ENCODE data around the gene REST. TPM values are rescaled to one million over a fixed set of nuclear protein-coding genes. Genes with fewer than 3 reads are reported as not detected.

REST gene
- total and polyA plus RNA-seq, 2 of the 8 experiments (the other 6 are each of a cell fraction or from before 2014, with no cell fraction given) = 10.2 to 66.3 TPM

- TF ChIP-seq EZH2 (IDR thresholded peaks at IDR 0.05; ENCODE audit: low read depth, low read length, severe bottlenecking) (no peak), SIRT6 (IDR thresholded peaks at IDR 0.05; ENCODE audit: low read length) (no peak), PHF8 (conservative IDR thresholded peaks at IDR 0.05; ENCODE audit: low read depth, low read length) (no peak), JUN (IDR thresholded peaks at IDR 0.05; ENCODE audit: low read depth, low read length) (no peak), TAF1 (IDR thresholded peaks at IDR 0.05; ENCODE audit: low read depth, low read length) (no peak), JUND (IDR thresholded peaks at IDR 0.05; ENCODE audit: low read length) (no peak), TAF7 (optimal IDR thresholded peaks at IDR 0.05; ENCODE audit: borderline replicate concordance, low read depth, low read length) (no peak), HDAC6 (IDR thresholded peaks at IDR 0.05; ENCODE audit: low read depth, low read length) (no peak)
Measured at GRCh38 chr4:56973336-56973735, 65.6 kb downstream of the REST start (continued).

Data from H1 (cell line).